ENCODE data around the gene PDCD4. TPM values are rescaled to one million over a fixed set of nuclear protein-coding genes. Genes with fewer than 3 reads are reported as not detected.
A peak's percentile ranks its signal among the peaks of the same experiment; 100 is the strongest.

PDCD4 gene
- total and polyA plus RNA-seq, 9 donors = 55.1 to 214 (median 162) TPM

DNA sequence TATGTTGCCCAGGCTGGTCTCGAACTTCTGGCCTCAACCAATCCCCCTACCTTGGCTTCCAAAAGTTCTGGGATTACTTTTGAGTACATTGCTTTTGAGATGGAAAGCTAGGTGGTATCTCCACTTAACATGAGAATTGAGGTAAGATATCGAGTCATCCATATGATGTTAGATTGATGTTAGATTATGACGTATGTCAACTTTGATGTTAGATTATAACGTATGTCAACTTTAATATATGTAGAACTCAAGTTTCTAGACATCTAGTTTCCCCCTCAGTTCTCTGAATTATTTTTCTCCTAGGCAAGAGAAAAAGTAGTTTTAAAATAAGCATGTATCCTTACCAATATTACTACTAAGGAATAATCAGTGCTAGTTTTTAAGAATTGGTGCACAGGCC is 67.7 kb downstream of the PDCD4 start:
- no peak for DNase-seq
- Histone ChIP-seq H3K4me3 (ENCODE audit: low read length) (no peak overlapping the region), H3K36me3 (ENCODE audit: control insufficient read depth, insufficient read depth, low read length) (peaks cover 2% of the 10 kb centered on the region), H3K27me3 (ENCODE audit: control insufficient read depth, insufficient read depth, low read length) (no peaks in the 10 kb centered on the region), H3K4me1 (ENCODE audit: control insufficient read depth, insufficient read depth, low read length) (no peaks in the 10 kb centered on the region), H3K27ac (ENCODE audit: low read length) (no peak overlapping the region), H3K9me3 (replicated peaks; ENCODE audit: control insufficient read depth, low read depth, low read length) (peaks cover 2% of the 10 kb centered on the region)
- WGBS (ENCODE audit: insufficient coverage) = no CpG with 5 or more reads among the region's 4 CpGs

DNA sequence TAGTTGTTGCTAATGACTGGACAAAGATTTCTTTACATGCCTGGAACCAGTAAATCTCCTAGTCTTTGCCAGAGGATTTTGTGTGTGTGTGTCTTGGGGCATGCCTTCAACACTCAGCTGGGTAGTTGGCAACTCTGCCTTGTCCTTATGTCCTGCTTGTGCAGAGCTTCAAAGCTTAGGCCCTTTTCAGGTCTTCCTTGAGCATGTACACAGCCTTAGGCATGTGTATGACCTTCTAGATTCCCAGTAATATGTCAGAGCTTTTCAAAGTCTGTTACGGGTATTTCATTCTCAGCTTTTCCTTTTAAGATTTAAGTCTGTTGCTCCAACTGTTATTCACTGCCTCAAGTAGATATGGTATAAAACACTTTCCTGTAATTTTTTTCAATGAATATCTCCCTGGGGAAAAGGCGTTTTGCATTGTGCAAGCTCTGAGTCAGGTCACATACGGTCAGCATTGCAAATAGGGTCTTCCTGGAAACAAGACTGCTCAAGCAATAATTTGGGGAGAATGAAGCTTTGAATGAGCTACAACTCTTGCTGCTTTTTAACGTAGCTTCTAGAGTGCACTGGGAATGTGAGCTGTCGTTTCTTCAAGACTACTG is 73.2 kb downstream of the PDCD4 start:
- Histone ChIP-seq H3K4me3 (ENCODE audit: low read length) (no peak overlapping the region), H3K9me3 (replicated peaks; ENCODE audit: control insufficient read depth, low read depth, low read length) (peaks cover 2% of the 10 kb centered on the region), H3K36me3 (ENCODE audit: control insufficient read depth, insufficient read depth, low read length) (peaks cover 6% of the 10 kb centered on the region), H3K27me3 (ENCODE audit: control insufficient read depth, insufficient read depth, low read length) (no peaks in the 10 kb centered on the region), H3K4me1 (ENCODE audit: control insufficient read depth, insufficient read depth, low read length) (no peaks in the 10 kb centered on the region), H3K27ac (ENCODE audit: low read length) (no peak overlapping the region)
- WGBS (ENCODE audit: insufficient coverage) = 71% methylated on average over 4 of the region's 5 CpGs
- DNase-seq = peak; percentile 25

DNA sequence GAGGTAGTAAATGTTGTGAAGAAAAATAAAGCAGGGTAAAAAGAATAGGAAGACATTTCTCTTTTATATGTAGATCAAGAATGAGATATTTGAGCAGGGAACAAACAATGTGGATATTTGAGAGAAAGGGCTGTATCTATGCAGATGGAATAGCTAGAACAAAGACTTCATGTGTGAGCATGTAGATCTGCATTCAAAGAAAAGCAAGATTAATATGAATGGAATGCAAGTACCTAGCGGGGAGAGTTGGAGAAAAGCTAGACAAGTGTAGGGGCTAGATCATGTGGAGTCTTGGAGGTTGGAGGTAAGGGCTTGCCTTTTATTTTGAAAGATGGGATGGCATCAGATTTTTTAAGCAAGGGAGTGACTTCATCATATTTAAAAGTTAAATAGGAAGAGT is 74.8 kb downstream of the PDCD4 start:
- 100% methylated on average over 1 of the region's 1 CpG for WGBS (ENCODE audit: insufficient coverage)

DNA sequence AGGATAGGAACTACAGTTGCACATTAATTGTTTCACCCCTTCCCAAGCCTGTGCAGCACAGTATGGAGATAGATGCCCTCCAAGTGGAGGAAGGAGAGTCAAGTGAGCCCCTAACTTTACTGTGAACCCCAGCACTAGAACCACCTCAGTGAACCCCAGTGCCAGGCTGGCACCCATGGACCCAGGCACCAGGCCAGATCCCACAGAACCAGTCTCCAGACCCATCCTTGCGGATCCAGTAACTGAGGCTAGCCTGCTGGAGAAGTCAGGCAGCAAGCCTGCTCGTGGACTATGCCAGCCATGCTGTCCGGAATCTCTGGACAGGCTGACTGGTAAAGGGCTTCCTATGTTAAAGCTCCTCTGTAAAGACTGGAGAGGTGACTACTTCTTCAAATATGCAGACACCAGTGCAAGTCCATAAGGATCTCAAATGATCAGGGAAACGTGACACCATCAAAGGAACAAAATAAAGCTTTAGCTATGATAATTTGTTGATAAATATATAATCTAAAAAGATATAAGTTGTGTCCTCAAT is 75.4 kb downstream of the PDCD4 start:
- H3K4me3 ChIP-seq (ENCODE audit: low read length) = no peak overlapping the region
- H3K27me3 ChIP-seq (ENCODE audit: control insufficient read depth, insufficient read depth, low read length) = no peaks in the 10 kb centered on the region
- DNase-seq = no peak
- peaks cover 6% of the 10 kb centered on the region for H3K36me3 ChIP-seq (ENCODE audit: control insufficient read depth, insufficient read depth, low read length)
- H3K4me1 ChIP-seq (ENCODE audit: control insufficient read depth, insufficient read depth, low read length) = no peaks in the 10 kb centered on the region
- no peak overlapping the region for H3K27ac ChIP-seq (ENCODE audit: low read length)
- H3K9me3 ChIP-seq (replicated peaks; ENCODE audit: control insufficient read depth, low read depth, low read length) = peaks cover 2% of the 10 kb centered on the region
- 100% methylated on average over 1 of the region's 4 CpGs for WGBS (ENCODE audit: insufficient coverage)

More for the DNA sequence above, 74.8 kb downstream of the PDCD4 start:
- H3K4me3 ChIP-seq (ENCODE audit: low read length) = no peak overlapping the region
- H3K36me3 ChIP-seq (ENCODE audit: control insufficient read depth, insufficient read depth, low read length) = peaks cover 6% of the 10 kb centered on the region
- DNase-seq = no peak
- H3K27me3 ChIP-seq (ENCODE audit: control insufficient read depth, insufficient read depth, low read length) = no peaks in the 10 kb centered on the region
- H3K4me1 ChIP-seq (ENCODE audit: control insufficient read depth, insufficient read depth, low read length) = no peaks in the 10 kb centered on the region
- H3K9me3 ChIP-seq (replicated peaks; ENCODE audit: control insufficient read depth, low read depth, low read length) = peaks cover 2% of the 10 kb centered on the region
- H3K27ac ChIP-seq (ENCODE audit: low read length) = no peak overlapping the region

Other genes starting within 250 kb of the PDCD4 start
- gene RBM20, start 227.6 kb upstream of the PDCD4 start, total RNA-seq = 8.3 TPM
- 10 to 100 TPM in 4 of 8 donors, 1 to 10 TPM in 4; 6.5 to 17.0 (median 10.3) TPM for gene RBM20, start 227.6 kb upstream of the PDCD4 start, polyA plus RNA-seq (ENCODE audit: insufficient read depth in 1 of 8, insufficient read length in 8 of 8, low replicate concordance in 1 of 8)
- 22.5 TPM for gene BBIP1, start 47.3 kb downstream of the PDCD4 start, total RNA-seq
- gene BBIP1, start 47.3 kb downstream of the PDCD4 start, polyA plus RNA-seq (ENCODE audit: insufficient read depth in 1 of 8, insufficient read length in 8 of 8, low replicate concordance in 1 of 8) = 10 to 100 TPM; 23.4 to 29.9 (median 27.9) TPM
- 32.0 TPM for gene SHOC2, start 47.7 kb downstream of the PDCD4 start, total RNA-seq
- 10 to 100 TPM; 23.6 to 31.2 (median 28.1) TPM for gene SHOC2, start 47.7 kb downstream of the PDCD4 start, polyA plus RNA-seq (ENCODE audit: insufficient read depth in 1 of 8, insufficient read length in 8 of 8, low replicate concordance in 1 of 8)
- gene ADRA2A, start 205.1 kb downstream of the PDCD4 start, total RNA-seq = 2.3 TPM
- 1 to 10 TPM; 2.1 to 4.1 (median 3.1) TPM for gene ADRA2A, start 205.1 kb downstream of the PDCD4 start, polyA plus RNA-seq (ENCODE audit: insufficient read depth in 1 of 8, insufficient read length in 8 of 8, low replicate concordance in 1 of 8)

Measured in muscle of leg (tissue), 11 donors.